Measurements from ENCODE around the gene QSOX2.

Gene QSOX2

GRCh38 chr9:136222166-136222905 lies 23.3 kb downstream of the QSOX2 start:
- H3K4me3 ChIP-seq (ENCODE audit: low read depth, low read length), result no peak overlapping the region
- in situ Hi-C loops (cut with HindIII; ENCODE audit: low sequenced_read_pairs), result no loop called here
- TF ChIP-seq CTCF (IDR thresholded peaks at IDR 0.05; ENCODE audit: low read depth, low read length, missing control alignments), result no peak
- no peak for DNase-seq (ENCODE audit: low read depth)

- in situ Hi-C loops (cut with HindIII; ENCODE audit: low sequenced_read_pairs), result no loop called here
- H3K4me3 ChIP-seq (ENCODE audit: low read depth, low read length), result no peak overlapping the region
- TF ChIP-seq CTCF (IDR thresholded peaks at IDR 0.05; ENCODE audit: low read depth, low read length, missing control alignments), result no peak
- DNase-seq (ENCODE audit: low read depth), result no peak
These were observed 25.4 kb downstream of the QSOX2 start for GRCh38 chr9:136220017-136220729.

- in situ Hi-C loops (cut with HindIII; ENCODE audit: low sequenced_read_pairs), result no loop called here
- H3K4me3 ChIP-seq (ENCODE audit: low read depth, low read length), result no peak overlapping the region
- TF ChIP-seq CTCF (IDR thresholded peaks at IDR 0.05; ENCODE audit: low read depth, low read length, missing control alignments), result no peak
- DNase-seq (ENCODE audit: low read depth), result peak; percentile 54
These were observed 26.3 kb downstream of the QSOX2 start for GRCh38 chr9:136219276-136219675.

- in situ Hi-C loops (cut with HindIII; ENCODE audit: low sequenced_read_pairs), result no loop called here
- no peak for TF ChIP-seq CTCF (IDR thresholded peaks at IDR 0.05; ENCODE audit: low read depth, low read length, missing control alignments)
- H3K4me3 ChIP-seq (ENCODE audit: low read depth, low read length), result no peak overlapping the region
- DNase-seq (ENCODE audit: low read depth), result no peak
These were observed 26.9 kb downstream of the QSOX2 start for GRCh38 chr9:136218673-136219072.

GRCh38 chr9:136218271-136218670 lies 27.3 kb downstream of the QSOX2 start:
- no peak for DNase-seq (ENCODE audit: low read depth)
- in situ Hi-C loops (cut with HindIII; ENCODE audit: low sequenced_read_pairs), result no loop called here
- TF ChIP-seq CTCF (IDR thresholded peaks at IDR 0.05; ENCODE audit: low read depth, low read length, missing control alignments), result no peak
- H3K4me3 ChIP-seq (ENCODE audit: low read depth, low read length), result no peak overlapping the region

GRCh38 chr9:136216541-136217244 lies 28.9 kb downstream of the QSOX2 start:
- DNase-seq (ENCODE audit: low read depth), result no peak
- in situ Hi-C loops (cut with HindIII; ENCODE audit: low sequenced_read_pairs), result no loop called here
- no peak for TF ChIP-seq CTCF (IDR thresholded peaks at IDR 0.05; ENCODE audit: low read depth, low read length, missing control alignments)
- H3K4me3 ChIP-seq (ENCODE audit: low read depth, low read length), result no peak overlapping the region
